ENCODE measurements around the gene FAM216B.
"Not testable (repeated sequence)": the region's sequence is repeated elsewhere in the genome, so short reads cannot be mapped to it uniquely, and the experiment has no call there.

Gene FAM216B

DNA sequence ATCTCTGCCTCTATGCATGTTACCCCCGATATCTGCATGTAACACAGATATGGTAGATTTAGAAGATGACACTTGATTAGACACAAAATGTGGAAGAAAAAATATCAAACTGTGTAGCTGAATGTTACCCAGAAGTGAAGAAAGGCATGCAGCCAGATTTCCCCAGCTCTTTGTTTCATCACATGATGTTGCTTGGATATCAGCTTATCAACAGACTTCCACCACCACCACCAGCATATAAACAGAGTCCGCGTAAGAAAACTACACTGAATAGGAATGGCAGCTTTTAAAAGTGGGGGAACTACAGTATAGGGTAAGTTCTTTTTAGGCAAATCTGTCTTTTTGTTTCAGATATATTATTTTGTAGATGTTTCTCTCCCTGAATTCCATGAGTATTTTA lies at the start of gene FAM216B:
Gene FAM216B, plus strand, starts transcription at position 233 of the 400 bp plus-strand sequence. CDS start 2,484 bp downstream, outside the sequence.
- no peak for DNase-seq

DNA sequence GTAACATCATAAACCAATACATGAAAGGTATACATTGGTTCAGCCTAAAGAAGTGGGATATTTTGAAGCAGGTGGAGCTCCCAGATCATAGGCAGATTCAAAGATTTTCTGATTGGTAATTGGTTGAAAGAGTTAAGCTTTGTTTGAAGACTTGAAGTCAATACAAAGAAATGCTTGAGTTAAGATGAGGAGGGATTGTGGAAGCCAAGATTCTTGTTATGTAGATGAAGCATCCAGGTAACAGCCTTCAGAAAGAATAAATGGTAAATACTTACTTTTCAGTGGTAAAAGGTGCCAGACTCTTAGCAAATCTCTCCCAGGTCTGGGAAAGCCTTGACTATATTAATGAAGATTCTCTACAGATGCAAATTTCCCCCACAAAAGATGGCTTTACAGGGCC lies 49.3 kb upstream of the FAM216B start:
- DNase-seq = no peak

GRCh38 chr13:42733046-42733445 lies 48.3 kb upstream of the FAM216B start:
- DNase-seq = no peak

DNA sequence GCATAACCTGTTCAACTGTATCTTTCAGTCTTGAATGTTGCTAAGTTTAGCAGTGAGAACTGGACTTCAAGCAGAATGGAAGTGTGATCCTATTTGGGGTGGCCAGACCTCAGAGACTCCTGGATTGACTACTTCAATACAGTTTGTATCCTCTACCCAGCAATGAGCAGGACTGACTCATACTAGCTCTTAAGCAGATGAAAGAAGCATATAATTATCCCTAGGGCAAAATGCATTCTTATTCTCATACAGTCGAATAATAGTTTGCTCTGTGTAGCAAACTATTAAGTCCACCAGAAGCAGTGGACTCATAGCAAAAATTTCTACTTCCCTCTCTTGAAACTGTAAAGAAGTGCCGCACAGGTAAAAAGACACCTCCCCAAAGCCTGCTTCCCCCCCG lies 46.4 kb upstream of the FAM216B start:
- no peak for DNase-seq

DNA sequence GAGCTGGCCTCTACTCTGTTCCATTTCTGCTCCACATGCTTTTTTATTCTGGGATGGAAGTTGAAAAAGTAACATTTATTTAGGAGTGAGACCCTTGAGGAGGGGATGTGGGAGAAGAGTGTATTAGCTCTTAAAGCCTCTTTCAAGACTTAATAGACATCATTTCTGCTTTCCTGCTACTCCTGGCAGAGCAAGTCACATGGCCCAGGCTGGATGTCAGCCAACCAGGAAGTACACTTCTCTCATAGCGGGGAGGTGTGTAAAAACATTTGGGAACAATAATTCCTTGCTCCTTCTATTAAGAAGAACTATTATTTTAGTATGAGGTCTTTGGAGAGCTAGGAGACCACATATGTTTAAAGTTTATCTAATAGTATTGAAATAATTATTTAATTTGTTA lies 40.6 kb upstream of the FAM216B start:
- peak; percentile 48 to 54 for DNase-seq

DNA sequence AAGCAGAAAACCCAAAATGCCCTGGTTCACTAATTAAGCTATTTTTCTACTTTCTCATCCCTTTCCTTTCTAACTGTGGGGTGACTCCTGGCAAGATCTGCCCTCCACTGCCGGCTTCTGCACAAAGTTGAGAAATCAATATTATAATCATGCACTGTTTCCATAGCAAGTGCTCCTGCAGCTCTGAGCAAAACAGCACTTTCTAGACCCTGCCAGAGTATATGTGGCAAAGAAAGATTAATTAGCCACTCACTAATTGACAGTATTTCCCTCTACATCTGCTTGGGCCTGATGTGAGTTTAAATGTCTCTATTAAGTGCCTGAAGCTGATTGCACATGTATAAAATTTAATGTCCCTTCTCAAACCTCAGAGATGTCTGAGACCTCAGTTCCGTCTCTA lies 39.5 kb upstream of the FAM216B start:
- no peak for DNase-seq

GRCh38 chr13:42745655-42746054 lies 35.7 kb upstream of the FAM216B start:
- DNase-seq = peak; percentile 17 to 69

GRCh38 chr13:42746866-42747265 lies 34.5 kb upstream of the FAM216B start:
- DNase-seq = no peak

GRCh38 chr13:42747399-42747873 lies 33.9 kb upstream of the FAM216B start:
- peak in 1 of 2 donors; percentile 18 for DNase-seq

DNA sequence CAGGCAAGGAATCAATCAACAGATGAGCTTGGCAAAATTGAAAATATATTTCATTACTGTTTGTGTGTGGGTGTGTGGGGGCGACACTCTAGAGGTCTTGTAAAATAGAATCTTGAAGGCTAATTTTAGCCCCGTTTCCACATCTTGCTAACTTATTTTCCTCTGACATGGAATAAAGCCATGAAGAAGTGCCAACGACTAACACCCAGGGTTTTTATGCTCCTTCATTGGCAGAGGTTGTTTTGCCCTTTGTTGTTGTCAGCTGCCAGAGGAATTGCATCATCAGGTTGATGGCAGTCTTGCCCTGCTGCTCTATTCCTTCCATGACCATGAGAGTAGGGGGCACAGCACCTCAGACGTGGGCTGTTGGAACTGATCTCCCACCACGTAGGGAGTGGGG lies 30.6 kb upstream of the FAM216B start:
- no peak for DNase-seq

- DNase-seq = no peak
Measured at GRCh38 chr13:42751693-42752092, 29.7 kb upstream of the FAM216B start.

DNA sequence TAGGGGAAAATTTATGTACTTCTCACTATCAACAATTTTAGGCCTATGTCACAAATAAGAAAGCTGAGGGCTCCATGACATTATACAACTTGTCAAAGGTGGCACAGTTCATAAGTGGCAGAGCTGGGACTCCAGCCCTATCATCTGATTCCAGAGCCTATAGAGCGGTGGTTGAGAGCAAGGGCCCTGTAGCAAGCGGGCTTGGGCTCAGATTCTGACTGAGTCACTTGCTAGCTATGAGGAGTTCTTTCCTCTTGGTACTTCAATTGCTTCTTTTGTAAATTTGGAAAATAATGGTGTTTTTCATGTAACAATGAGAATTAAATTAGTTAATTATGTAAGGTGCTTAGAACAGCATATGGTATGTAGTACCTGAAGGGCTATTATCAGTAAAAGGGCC lies 28.7 kb upstream of the FAM216B start:
- DNase-seq = no peak

- no peak for DNase-seq
Measured at GRCh38 chr13:42753697-42754096, 27.7 kb upstream of the FAM216B start.

DNA sequence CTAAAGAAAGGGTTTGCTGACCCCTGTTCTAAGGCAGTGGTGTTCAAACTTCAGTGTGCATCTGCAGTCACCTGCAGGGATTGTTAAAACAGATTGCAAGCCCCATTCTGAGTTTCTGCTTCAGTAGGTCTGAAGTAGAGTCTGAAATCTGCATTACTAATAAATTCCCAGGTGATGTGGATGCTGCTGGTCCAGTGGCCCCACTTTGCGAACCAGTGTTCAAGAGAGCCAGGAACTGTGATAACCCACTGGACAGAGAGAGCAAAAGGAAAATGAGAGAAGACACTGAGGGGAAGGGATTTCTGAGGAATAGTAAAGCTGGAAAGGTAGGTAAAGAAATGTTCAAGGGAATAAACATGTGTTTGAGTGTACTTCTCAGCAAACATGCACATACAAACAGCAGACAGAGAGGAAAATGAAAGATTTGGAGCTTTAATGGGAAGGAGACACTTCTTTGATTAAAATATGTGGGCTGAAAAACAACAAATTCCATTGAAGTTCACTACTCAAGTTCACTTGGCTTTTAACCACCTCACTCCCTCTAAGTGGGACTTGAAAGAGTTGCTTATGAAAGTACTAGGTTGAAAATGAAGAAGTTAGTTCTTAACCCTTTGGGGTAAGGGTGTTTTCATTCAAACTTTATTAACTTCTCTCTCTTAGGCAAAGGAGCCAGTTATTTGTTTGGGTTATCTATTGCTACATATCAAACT lies 26.4 kb upstream of the FAM216B start:
- DNase-seq = no peak

DNA sequence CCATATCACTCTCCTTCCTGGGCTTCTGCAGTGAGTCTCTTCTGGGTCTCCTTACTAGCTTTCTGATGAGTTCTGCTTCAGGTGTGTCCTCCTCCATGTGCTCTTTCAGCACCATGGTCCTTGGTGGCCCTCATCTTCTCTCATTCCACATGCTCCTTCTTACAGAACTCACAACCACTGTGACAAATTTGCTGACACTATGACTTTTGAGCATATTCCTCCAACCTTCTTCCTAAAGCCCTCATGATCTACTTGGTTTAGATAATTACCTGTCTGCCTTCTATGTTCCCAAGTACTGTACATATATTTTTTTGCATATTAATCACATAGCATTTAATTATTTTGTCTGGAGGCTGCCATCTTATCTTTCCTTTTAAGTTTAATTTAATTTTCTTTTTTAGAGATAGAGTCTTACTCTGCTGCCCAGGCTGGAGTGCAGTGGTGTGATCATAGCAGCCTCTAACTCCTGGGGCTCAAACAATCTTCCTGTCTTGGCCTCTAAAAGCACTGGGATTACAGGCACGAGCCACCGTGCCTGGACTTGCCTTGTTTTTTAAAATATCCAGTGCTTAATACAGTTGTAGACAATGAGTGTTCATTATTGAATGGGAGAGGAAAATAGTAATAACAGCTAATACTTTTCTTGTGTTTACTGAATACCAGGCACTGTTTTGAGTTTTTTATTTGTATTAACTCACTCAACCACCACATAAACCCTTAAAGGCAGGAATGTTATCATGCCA lies 23.5 kb upstream of the FAM216B start:
- DNase-seq = no peak

GRCh38 chr13:42758515-42758914 lies 22.9 kb upstream of the FAM216B start:
- DNase-seq = no peak

DNA sequence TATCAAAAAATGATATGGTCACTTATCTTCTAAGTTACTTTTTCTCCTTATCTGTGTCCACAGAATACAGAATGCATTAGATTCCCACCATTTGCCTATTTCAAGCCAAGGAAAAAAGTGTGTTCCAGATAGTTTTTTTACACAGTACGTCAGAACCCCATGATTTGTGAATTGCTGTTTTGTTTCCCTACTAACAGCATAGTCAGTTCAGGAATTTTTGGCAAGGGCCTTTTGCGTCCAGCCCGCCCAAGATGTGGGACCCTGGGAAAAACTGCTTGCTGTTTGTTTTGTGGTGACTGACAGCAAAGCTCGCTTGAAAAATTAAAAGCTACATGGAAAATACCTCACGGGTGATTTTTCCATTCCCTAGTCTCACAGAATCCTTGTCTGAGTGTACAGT lies 20.4 kb upstream of the FAM216B start:
- no peak for DNase-seq

DNA sequence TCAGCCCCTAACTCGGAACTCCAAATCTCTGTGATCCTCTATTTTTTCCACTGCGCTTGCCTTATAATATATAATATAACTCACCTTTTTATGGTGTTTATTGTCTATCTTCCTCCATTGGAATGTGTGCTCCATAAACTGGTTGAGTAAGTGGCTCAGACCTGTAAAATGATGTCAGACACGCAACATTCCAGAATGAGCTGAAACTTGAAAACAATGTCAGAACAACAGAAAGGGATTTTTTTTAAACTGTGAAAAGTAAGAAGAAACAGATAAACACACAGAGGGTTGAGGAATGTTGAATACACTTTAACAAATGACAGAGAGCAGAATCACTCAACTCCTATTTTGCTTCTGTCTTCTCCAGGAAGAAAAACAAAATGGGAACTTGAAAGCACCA lies 19.1 kb upstream of the FAM216B start:
- no peak for DNase-seq

DNA sequence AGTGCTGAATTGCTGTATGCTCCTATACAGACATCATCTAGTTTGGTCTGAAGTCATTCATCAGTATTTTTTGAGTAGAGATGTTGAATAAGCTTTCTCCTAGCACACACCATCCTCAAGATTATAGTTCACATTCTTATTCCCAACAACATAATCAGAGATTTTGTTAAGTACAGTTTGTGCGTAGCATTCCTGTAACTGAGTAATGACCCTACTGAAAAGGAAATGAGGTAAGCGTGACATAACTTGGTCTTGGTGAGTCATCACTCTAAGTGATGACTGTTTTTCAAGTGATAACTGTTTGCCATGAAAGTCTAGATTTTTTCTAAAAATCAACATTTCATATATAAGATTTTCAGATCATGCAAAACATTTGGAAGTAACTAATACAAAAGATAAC lies 18.5 kb upstream of the FAM216B start:
- DNase-seq = peak; percentile 4 to 6

GRCh38 chr13:42766016-42766415 lies 15.4 kb upstream of the FAM216B start:
- no peak for DNase-seq

- DNase-seq = no peak
Measured at GRCh38 chr13:42769650-42770049, 11.7 kb upstream of the FAM216B start.

- not testable (repeated sequence) for DNase-seq
Measured at GRCh38 chr13:42776558-42776957, 4.8 kb upstream of the FAM216B start.

GRCh38 chr13:42777467-42777866 lies 3.9 kb upstream of the FAM216B start:
- no peak for DNase-seq

GRCh38 chr13:42780044-42780443 lies 1.3 kb upstream of the FAM216B start:
- no peak for DNase-seq

Measured in inflammatory macrophage treated with lipopolysaccharide for 1 hour (primary cell).